HEK293T (cell line): ENCODE data around the gene PRR33.

Experiments
- ARNT ChIP-seq: fragments of 450-650 bp; IDR thresholded peaks from 2 replicates; pipeline ENCODE4 v1.6.1; 2017; ENCODE audit warnings: mild to moderate bottlenecking
- BHLHE40 ChIP-seq: fragments of 450-650 bp; IDR thresholded peaks from 2 replicates; pipeline ENCODE4 v1.6.1; 2016; ENCODE audit warnings: mild to moderate bottlenecking, moderate library complexity, borderline replicate concordance
- CTBP1 ChIP-seq: fragments of 450-650 bp; IDR thresholded peaks from 2 replicates; pipeline ENCODE4 v1.6.1; 2016; ENCODE audit warnings: borderline replicate concordance
- ELF4 ChIP-seq: fragments of 450-650 bp; IDR thresholded peaks from 2 replicates; pipeline ENCODE4 v1.6.1; 2017; ENCODE audit warnings: antibody characterized with exemption
- FOXA1 ChIP-seq: fragments of 450-650 bp; IDR thresholded peaks from 2 replicates; pipeline ENCODE4 v1.6.1; 2016; ENCODE audit warnings: mild to moderate bottlenecking
- FOXM1 ChIP-seq: fragments of 450-650 bp; IDR thresholded peaks from 2 replicates; pipeline ENCODE4 v1.6.1; 2017; ENCODE audit warnings: mild to moderate bottlenecking, borderline replicate concordance
- SP1 ChIP-seq: fragments of 450-650 bp; IDR thresholded peaks from 2 replicates; pipeline ENCODE4 v1.6.1; 2017
- SUZ12 ChIP-seq: fragments of 450-650 bp; IDR thresholded peaks from 2 replicates; pipeline ENCODE4 v1.6.1; 2016; ENCODE audit warnings: mild to moderate bottlenecking
- TARDBP ChIP-seq: fragments of 450-650 bp; IDR thresholded peaks from 2 replicates; pipeline ENCODE4 v1.6.1; 2016
- TF ChIP-seq, protein P1 (sequence below): fragments of 450-650 bp; IDR thresholded peaks from 2 replicates; pipeline ENCODE4 v1.6.1; 2016

DNA sequence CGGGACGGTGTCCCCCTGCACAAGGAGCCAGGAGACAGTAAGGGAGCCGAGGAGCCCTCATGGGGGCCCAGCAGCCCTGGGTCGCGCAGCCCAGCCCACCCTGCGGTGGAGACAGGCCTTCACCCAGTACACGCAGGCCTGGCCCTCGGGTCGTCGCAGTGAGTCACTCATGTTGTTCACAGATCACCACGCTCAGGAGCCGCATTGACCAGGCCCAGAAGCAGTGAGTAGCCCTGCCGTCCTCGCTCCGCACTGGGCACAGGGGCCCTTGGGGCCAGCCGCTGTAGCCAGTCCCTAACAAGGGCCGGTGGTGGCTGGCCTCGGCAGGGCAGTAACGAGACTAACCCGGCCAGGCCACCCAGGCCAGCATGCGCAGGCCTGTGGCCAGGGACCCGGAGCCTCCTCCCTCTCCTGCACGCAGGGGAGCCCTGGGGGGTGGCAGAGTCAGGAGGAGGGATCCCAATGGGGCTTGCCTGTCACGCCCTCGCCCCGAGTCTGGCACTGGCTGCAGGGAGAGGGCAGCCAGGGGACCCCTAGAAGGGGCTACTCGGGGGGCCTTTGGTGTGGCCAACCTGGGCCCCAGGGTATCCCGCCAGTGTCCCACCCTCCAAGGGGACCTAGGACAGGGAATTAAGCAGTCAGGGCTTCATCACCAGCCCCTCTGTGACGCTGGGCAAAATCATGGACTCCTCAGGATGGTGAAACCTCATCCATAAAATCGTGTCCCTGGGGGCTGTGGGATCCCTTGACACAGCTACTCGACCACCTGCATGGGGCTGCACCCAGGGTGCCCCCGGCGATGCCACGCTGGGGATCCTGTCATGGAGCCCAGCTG lies 45.3 kb upstream of the PRR33 start:
- no peak for TF ChIP-seq ELF4
- no peak for TF ChIP-seq BHLHE40
- no peak for TF ChIP-seq CTBP1
- no peak for TF ChIP-seq TARDBP
- TF ChIP-seq, protein P1, sequence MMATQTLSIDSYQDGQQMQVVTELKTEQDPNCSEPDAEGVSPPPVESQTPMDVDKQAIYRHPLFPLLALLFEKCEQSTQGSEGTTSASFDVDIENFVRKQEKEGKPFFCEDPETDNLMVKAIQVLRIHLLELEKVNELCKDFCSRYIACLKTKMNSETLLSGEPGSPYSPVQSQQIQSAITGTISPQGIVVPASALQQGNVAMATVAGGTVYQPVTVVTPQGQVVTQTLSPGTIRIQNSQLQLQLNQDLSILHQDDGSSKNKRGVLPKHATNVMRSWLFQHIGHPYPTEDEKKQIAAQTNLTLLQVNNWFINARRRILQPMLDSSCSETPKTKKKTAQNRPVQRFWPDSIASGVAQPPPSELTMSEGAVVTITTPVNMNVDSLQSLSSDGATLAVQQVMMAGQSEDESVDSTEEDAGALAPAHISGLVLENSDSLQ: no peak
- TF ChIP-seq SP1: no peak
- no peak for TF ChIP-seq SUZ12
- TF ChIP-seq ARNT: no peak
- TF ChIP-seq FOXM1: no peak
- TF ChIP-seq FOXA1: no peak
